GM12875 (cell line): ENCODE results near the gene KLHL10.
"Not testable (repeated sequence)": the region's sequence is repeated elsewhere in the genome, so short reads cannot be mapped to it uniquely, and the experiment has no call there.

Experiments used
- H3K4me3 ChIP-seq: one replicate; pipeline ENCODE4 v1.5.1; 2011; ENCODE audit warnings: low read depth, low read length, control low read depth
- TF ChIP-seq, protein P1 (sequence below): IDR thresholded peaks from 2 replicates; pipeline ENCODE4 v1.5.1; 2011; ENCODE audit warnings: low read depth, mild to moderate bottlenecking, control low read depth, inconsistent platforms, low read length, moderate library complexity, borderline replicate concordance; ENCODE audit not compliant: insufficient read depth

The KLHL10 gene

DNA sequence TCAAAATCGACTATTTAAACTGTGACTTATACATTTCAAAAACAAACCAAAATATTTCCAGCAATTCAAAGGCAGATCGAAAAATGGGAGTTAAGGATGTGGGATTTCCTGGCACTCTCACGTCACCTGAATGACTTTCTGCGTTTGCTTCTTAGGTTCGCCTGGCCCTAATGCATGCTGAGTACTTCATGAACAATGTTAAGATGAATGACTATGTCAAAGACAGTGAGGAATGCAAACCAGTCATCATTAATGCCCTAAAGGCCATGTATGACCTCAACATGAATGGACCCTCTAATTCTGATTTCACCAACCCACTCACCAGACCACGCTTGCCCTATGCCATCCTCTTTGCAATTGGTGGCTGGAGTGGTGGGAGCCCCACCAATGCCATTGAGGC lies 7.3 kb downstream of the KLHL10 start:
- no peak overlapping the region for H3K4me3 ChIP-seq
- TF ChIP-seq, protein P1, sequence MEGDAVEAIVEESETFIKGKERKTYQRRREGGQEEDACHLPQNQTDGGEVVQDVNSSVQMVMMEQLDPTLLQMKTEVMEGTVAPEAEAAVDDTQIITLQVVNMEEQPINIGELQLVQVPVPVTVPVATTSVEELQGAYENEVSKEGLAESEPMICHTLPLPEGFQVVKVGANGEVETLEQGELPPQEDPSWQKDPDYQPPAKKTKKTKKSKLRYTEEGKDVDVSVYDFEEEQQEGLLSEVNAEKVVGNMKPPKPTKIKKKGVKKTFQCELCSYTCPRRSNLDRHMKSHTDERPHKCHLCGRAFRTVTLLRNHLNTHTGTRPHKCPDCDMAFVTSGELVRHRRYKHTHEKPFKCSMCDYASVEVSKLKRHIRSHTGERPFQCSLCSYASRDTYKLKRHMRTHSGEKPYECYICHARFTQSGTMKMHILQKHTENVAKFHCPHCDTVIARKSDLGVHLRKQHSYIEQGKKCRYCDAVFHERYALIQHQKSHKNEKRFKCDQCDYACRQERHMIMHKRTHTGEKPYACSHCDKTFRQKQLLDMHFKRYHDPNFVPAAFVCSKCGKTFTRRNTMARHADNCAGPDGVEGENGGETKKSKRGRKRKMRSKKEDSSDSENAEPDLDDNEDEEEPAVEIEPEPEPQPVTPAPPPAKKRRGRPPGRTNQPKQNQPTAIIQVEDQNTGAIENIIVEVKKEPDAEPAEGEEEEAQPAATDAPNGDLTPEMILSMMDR: no peak

DNA sequence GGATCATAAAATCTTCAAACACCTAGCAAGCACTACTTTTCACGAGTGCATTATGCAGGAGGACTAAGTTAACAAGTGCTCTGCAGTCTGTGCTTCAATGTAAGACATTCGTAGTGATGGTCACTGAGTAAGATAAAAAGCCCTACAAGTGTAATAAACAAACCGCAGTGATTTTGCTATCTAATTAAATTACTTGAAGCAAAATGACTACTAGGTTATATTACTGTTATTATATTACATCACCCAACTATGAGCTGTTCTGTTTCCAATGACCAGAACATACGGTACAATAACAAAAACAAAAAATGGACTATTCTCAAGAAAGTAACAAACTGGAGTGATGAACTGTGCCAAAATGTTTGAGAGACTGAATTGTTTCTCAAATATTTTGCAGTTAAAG lies 11.2 kb downstream of the KLHL10 start:
- no peak overlapping the region for H3K4me3 ChIP-seq
- TF ChIP-seq, protein P1: no peak

DNA sequence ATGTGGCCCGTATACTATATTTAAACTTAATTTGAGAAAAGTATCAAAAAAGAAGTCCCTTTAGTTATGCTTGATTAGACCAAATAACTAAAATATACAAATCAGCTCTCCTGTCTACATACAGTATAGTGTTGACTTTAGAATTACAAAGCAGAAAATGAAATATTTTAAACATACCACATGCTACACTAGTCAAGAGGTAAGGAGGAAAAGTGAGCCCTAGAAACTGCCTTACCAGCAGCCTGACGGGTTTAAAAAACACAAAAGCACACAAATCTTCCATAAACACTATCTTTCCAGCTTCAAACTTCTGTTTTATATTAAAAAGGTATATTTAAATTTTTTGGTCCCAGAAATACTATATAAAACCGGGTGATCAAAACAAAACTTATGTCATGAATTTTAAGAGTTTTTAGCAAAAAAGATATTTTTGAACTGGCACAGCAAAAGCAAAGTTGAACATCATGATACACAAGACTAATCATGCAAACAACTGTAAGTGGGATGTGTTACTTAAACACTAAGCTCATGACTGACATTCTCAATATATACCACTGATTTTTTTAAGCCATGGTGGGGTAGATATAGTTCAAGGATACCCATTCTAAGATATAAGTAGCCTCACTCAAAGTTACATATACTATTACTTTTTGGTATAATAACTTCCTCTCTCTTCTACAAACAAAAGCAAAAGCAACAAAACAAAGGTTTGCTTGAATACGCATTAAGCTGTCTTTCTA lies 11.8 kb downstream of the KLHL10 start:
- H3K4me3 ChIP-seq: no peak overlapping the region

DNA sequence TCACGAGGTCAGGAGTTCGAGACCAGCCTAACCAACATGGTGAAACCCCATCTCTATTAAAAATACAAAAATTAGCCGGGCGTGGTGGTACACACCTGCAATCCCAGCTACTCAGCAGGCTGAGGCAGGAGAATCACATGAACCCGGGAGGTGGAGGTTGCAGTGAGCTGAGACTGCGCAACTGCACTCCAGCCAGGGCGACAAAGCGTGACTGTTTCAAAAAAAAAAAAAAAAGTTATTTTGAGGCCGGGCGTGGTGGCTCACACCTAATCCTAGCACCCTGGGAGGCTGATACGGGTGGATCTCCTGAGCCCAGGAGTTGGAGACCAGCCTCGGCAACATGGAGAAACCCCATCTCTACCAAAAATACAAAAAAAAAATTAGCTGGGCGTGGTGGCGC lies 13.8 kb downstream of the KLHL10 start:
- H3K4me3 ChIP-seq: not testable (repeated sequence)

More for the DNA sequence above, 11.8 kb downstream of the KLHL10 start:
- TF ChIP-seq, protein P1: no peak

DNA sequence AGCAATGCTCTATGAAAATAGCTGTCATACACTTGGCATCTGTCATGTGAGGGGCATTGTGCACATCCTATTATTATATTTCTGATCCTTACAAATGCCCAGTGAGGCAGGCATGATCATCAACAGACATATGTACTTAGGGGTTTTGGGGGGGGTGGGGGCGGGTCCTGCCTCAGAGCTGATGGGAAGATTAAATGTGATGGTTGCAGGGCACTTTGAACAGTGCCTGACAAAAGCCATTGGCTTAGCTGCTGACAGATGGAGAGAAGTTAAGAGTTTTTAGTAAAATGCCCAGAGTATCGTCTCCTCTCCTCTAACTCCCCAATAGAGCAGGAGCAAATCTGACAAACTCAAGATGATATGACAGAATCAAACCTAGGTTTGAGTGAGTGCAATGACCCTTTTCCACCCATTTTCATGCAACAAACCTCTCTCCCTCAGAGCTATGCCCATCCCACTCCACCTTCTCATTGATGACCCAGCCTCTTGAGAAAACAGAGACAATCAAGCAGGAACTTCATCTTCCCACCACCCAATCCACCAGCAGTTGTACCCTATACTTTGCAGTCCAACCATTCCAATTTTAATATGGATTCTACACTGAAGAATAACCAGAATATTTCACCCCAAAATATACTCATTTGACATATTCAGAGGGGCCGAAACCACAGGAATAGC lies 22.8 kb downstream of the KLHL10 start:
- H3K4me3 ChIP-seq: no peak overlapping the region
- TF ChIP-seq, protein P1: no peak

DNA sequence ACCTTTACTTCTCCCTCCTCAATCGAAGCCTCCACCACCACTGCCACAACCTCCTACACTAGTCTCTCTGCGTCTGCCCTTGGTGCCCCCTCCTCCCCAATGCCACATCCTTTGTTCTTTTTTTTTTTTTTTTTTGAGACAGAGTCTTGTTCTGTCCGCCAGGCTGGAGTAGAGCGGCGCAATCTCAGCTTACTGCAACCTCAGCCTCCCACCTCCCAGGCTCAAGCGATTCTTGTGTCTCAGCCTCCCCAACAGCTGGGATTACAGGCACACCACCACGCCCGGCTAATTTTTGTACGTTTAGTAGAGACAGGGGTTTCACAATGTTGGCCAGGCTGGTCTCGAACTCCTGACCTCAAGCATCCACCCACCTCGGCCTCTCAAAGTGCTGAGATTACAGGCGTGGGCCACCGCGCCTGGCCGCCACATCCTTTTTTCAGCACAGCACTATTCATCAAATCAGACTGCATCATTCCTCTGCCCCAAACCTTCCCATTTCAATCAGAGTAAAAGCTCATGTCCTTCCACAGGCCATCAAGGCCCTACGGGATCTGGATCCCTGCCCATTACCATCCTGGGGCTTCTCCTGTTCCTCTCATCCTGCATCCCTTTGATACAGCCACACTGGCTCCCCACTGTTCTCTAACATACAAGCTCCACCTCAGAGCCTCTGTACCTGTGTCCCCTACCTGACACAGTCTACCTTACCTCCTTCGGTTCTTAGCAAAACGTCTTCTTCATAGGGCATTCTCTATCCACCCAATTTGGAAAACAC lies 25.6 kb downstream of the KLHL10 start:
- no peak overlapping the region for H3K4me3 ChIP-seq
- TF ChIP-seq, protein P1: no peak

DNA sequence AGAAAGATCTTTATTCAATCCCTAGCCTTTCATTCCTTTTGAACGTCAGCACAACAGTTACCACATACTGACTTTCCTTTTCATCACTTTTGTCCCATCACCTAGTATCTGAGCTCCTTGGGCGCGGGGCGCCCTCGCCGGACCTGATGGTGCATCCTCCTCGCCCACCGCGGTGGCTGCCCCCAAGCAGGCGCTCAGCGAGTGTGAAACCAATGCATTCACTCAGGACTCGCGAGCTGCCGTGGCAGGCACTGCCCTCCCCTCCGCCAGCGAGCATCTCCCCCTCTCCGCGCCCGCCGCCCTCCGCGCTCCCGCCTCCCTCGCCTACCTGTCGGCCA lies 26.8 kb downstream of the KLHL10 start:
- H3K4me3 ChIP-seq: peak overlapping the region; percentile 94
- TF ChIP-seq, protein P1: no peak
